ENCODE results near the gene RYR1.

DNA sequence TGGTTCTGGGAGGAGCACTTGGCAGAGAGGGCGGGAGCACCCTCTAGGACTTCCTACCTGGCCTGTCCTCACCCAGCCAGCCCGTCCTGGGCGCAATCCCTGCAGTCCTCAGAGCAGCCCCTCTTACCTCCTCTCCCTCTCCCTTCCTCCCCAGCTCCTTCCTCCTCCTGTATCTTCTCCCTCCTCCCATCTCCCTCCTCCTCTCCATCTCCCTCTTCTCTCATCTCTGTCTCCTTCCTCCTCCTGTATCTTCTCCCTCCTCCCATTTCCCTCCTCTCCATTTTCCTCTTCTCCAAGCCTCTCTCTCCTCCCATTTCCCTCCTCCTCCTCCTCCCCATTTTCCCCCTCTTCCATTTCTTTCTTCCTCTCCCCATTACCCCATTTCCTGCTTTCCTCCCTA, 89.8 kb downstream of the RYR1 start:
- TF ChIP-seq CTCF (IDR thresholded peaks at IDR 0.05; ENCODE audit: insufficient read depth, low read depth, low read length) (no peak), EZH2 (IDR thresholded peaks at IDR 0.05; ENCODE audit: insufficient read depth, low read length) (no peak)

Data from astrocyte (in vitro differentiated cells and primary cell).